GM12878 (cell line): ENCODE data around the gene REPIN1. TPM values are rescaled to one million over a fixed set of nuclear protein-coding genes. Genes with fewer than 3 reads are reported as not detected.

Experiments
- ATAC-seq: fragments of 200-7000 bp; cut with Tn5 transposase; 3 replicates; pipeline ENCODE4 v1.9.1; 2020; ENCODE audit warnings: mild to moderate bottlenecking, moderate library complexity
- BruUV-seq: library from RNA; stranded (reverse); fragments of 400-500 nt; replicated peaks from 2 replicates; lab custom pipeline; 2021; lab: Mats Ljungman, UMichigan
- CTCF ChIA-PET: fragments of 300-600 bp; sonication (Branson Sonifier 250); formaldehyde crosslinking; extraction: SDS; loops from one replicate; lab custom pipeline; 2021; ENCODE audit warnings: inconsistent platforms; lab: Yijun Ruan, JAX
- POLR2A ChIA-PET: fragments of 350-600 bp; formaldehyde crosslinking; extraction: SDS; loops from one replicate; lab custom pipeline; 2021; ENCODE audit warnings: inconsistent platforms; lab: Charles Lee
- RAD21 ChIA-PET: fragments of 300-600 bp; sonication (Branson Sonifier 250); formaldehyde crosslinking; loops from one replicate; lab custom pipeline; 2023; ENCODE audit warnings: antibody characterized with exemption; ENCODE audit not compliant: unreplicated experiment; lab: Charles Lee
- SMC1A ChIA-PET: fragments of 300-600 bp; sonication (Branson Sonifier 250); formaldehyde crosslinking; loops from one replicate; lab custom pipeline; 2023; ENCODE audit not compliant: unreplicated experiment, uncharacterized antibody; lab: Charles Lee
- DNase-seq: peaks from one replicate; pipeline ENCODE4 v3.0.0-alpha.2; 2011; ENCODE audit warnings: low read depth, low spot score
- FAIRE-seq: peaks from 3 replicates; lab custom pipeline; 2011; peaks lifted over from hg19 to GRCh38; lab: Jason Lieb, UNC
- H2AFZ ChIP-seq: 2 replicates; pipeline ENCODE4 v1.6.0; 2011; ENCODE audit warnings: low read depth, low read length, control low read depth; ENCODE audit not compliant: control insufficient read depth
- H3K27ac ChIP-seq: 2 replicates; pipeline ENCODE4 v1.5.1; 2011; ENCODE audit warnings: control low read depth; ENCODE audit not compliant: control insufficient read depth, insufficient read depth
- H3K27me3 ChIP-seq, 2 experiments: replicated peaks in 1 of 2; 2 replicates each; pipeline versions ENCODE4 v1.6.0 to v1.6.1; 2011; ENCODE audit warnings: low read length in 1 of 2; ENCODE audit not compliant: control insufficient read depth in 2 of 2, insufficient read depth in 2 of 2
- H3K36me3 ChIP-seq, 2 experiments: 2 replicates each; pipeline ENCODE4 v1.5.1; 2011; ENCODE audit warnings: low read length in 1 of 2; ENCODE audit not compliant: control insufficient read depth in 2 of 2, insufficient read depth in 2 of 2
- H3K4me1 ChIP-seq: 2 replicates; pipeline ENCODE4 v1.6.1; 2011; ENCODE audit warnings: mild to moderate bottlenecking, low read length, moderate library complexity, mixed read lengths; ENCODE audit not compliant: control insufficient read depth, insufficient read depth
- H3K4me2 ChIP-seq: 2 replicates; pipeline ENCODE4 v1.6.0; 2011; ENCODE audit warnings: control low read depth; ENCODE audit not compliant: control insufficient read depth, insufficient read depth
- H3K4me3 ChIP-seq: fragments of 200-600 bp; sonication (generic); 2 replicates; pipeline ENCODE4 v1.5.1; 2016
- H3K79me2 ChIP-seq: 2 replicates; pipeline ENCODE4 v1.6.0; 2011; ENCODE audit warnings: low read length; ENCODE audit not compliant: control insufficient read depth, insufficient read depth
- H3K9ac ChIP-seq: 2 replicates; pipeline ENCODE4 v1.8.0; 2011; ENCODE audit warnings: low read length, control low read depth, mixed read lengths; ENCODE audit not compliant: control insufficient read depth, insufficient read depth
- H3K9me3 ChIP-seq: replicated peaks from 3 replicates; pipeline ENCODE4 v1.5.1; 2011; ENCODE audit warnings: mild to moderate bottlenecking, low read length; ENCODE audit not compliant: control insufficient read depth, insufficient read depth
- H4K20me1 ChIP-seq: 2 replicates; pipeline ENCODE4 v1.6.0; 2011; ENCODE audit not compliant: control insufficient read depth, insufficient read depth
- ELK1 ChIP-seq: IDR thresholded peaks from 2 replicates; pipeline ENCODE4 v1.6.1; 2012; ENCODE audit warnings: low read depth, low read length, improper control_type of control experiment
- ESRRA ChIP-seq: IDR thresholded peaks from 2 replicates; pipeline ENCODE4 v1.6.1; 2012; ENCODE audit warnings: mild to moderate bottlenecking, low read length, improper control_type of control experiment
- NR2F1 ChIP-seq: fragments of 450-650 bp; conservative IDR thresholded peaks from 2 replicates; pipeline ENCODE4 v1.6.1; 2017; ENCODE audit warnings: mild to moderate bottlenecking
- NRF1 ChIP-seq: conservative IDR thresholded peaks from 2 replicates; pipeline ENCODE4 v1.6.1; 2011; ENCODE audit warnings: mild to moderate bottlenecking, low read depth, low read length, improper control_type of control experiment
- PAX8 ChIP-seq: fragments of 450-650 bp; IDR thresholded peaks from 2 replicates; pipeline ENCODE4 v1.6.1; 2017; ENCODE audit warnings: mild to moderate bottlenecking, moderate library complexity
- SMAD1 ChIP-seq: fragments of 450-650 bp; IDR thresholded peaks from 2 replicates; pipeline ENCODE4 v1.6.1; 2018; ENCODE audit warnings: mild to moderate bottlenecking, low read depth; ENCODE audit not compliant: partially characterized antibody
- SMARCA5 ChIP-seq: fragments of 450-650 bp; IDR thresholded peaks from 2 replicates; pipeline ENCODE4 v1.6.1; 2017; ENCODE audit warnings: mild to moderate bottlenecking
- STAT3 ChIP-seq: IDR thresholded peaks from 2 replicates; pipeline ENCODE4 v1.6.1; 2011; ENCODE audit warnings: low read depth, low read length, improper control_type of control experiment
- TCF3 ChIP-seq: IDR thresholded peaks from 2 replicates; pipeline ENCODE4 v1.6.1; 2012; ENCODE audit warnings: low read depth, mild to moderate bottlenecking, low read length, borderline replicate concordance; ENCODE audit not compliant: insufficient read depth
- USF1 ChIP-seq: IDR thresholded peaks from 2 replicates; pipeline ENCODE4 v1.6.1; 2011; ENCODE audit warnings: borderline replicate concordance, low read depth, mild to moderate bottlenecking, moderate library complexity, mixed read lengths, low read length; ENCODE audit not compliant: insufficient read depth; ENCODE audit errors: extremely low read length
- YY1 ChIP-seq: IDR thresholded peaks from 2 replicates; pipeline ENCODE4 v1.6.1; 2011; ENCODE audit warnings: low read depth, mild to moderate bottlenecking, low read length
- WGBS: methylation state at CpG from one replicate; pipeline ENCODE4 v1.1.6; 2016; ENCODE audit warnings: low lambda C conversion rate; ENCODE audit not compliant: insufficient replicate concordance, insufficient coverage; ENCODE audit errors: missing lambda C conversion rate; 5-methylcytosine and 5-hydroxymethylcytosine counted together
- in situ Hi-C: fragments of 300-500 bp; cut with MboI; formaldehyde crosslinking; loops from 9 replicates; pipeline ENCODE4 v1.14.3; 2018; ENCODE audit warnings: mixed read lengths
- intact Hi-C: fragments of 100-400 bp; cut with micrococcal nuclease; formaldehyde crosslinking; loops from one replicate; pipeline ENCODE4 v1.14.2; 2022; ENCODE audit not compliant: unreplicated experiment
- polyA plus RNA-seq, 11 experiments: library from polyadenylated mRNA; depleted of rRNA in 4 of 11; unstranded in 6 of 11; stranded (reverse) in 5 of 11; fragments of >200 nt; fragmentation: Nextera tagmentation in 4 of 11; fragmentation: Illumina TruSeq in 1 of 11; extraction: Ambion mirVana in 4 of 11; extraction: Trizol in 1 of 11; gene quantifications; 1 replicate in 1 of 11; 2 replicates in 10 of 11; pipeline versions ENCODE4 v1.2.1 to v1.2.3, GENCODE V29; 2011 to 2016; ENCODE audit warnings: inconsistent platforms in 2 of 11, missing spikeins in 2 of 11, low read depth in 1 of 11
- total RNA-seq, 4 experiments: library from RNA; depleted of rRNA in 3 of 4; stranded (reverse); fragments of >200 nt in 3 of 4; fragmentation: Illumina TruSeq in 1 of 4; extraction: Trizol in 1 of 4; gene quantifications; 2 replicates each; pipeline versions ENCODE4 v1.2.1 to v1.2.3, GENCODE V29; 2013 to 2021
- TF ChIP-seq, protein P1 (sequence below): IDR thresholded peaks from 2 replicates; pipeline ENCODE4 v1.6.1; 2012; ENCODE audit warnings: mild to moderate bottlenecking, low read depth, low read length

REPIN1 gene
- total and polyA plus RNA-seq, 10 of the 15 experiments (the other 5 are each of a cell fraction or from before 2014, with no cell fraction given), result 5.1 to 172 (median 76.9) TPM

DNA sequence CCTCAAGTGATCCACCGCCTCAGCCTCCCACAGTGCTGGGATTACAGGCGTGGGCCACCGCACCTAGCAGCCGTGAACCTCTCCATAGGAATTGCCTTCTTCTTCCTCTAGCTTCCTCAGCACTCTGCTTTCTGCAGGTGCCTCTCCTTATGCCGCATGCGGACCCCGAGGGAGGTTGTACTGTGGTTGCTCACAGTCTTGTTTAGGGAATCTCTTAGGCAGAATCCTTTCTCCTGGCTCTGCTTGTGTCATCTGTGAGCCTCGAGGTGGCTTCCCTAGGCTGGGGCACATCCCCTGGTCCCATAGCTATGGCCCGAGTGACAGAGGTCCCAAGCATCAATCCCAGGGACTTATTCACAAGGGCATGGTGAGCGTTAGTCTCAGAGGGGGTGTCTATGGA, 48.6 kb downstream of the REPIN1 start:
- 87% methylated on average over 10 of the region's 10 CpGs for WGBS
- peaks cover 2% of the 10 kb centered on the region; the same call in 1 of the 2 replicates for H3K4me1 ChIP-seq
- FAIRE-seq, result no peak
- no peak overlapping the region for H3K27ac ChIP-seq
- no peak overlapping the region for H3K4me3 ChIP-seq
- ATAC-seq, result no peak
- intact Hi-C loops (no loop called here), in situ Hi-C loops (loop anchor here (25.0 kb wide), 1 partner anchor 355 kb away; no protein-coding TSS in a partner anchor)
- TF ChIP-seq ELK1 (no peak), PAX8 (no peak), ESRRA (no peak), USF1 (no peak), STAT3 (no peak), SMAD1 (no peak), NRF1 (no peak), TCF3 (no peak), SMARCA5 (no peak), YY1 (no peak), NR2F1 (no peak)
- TF ChIP-seq, protein P1, sequence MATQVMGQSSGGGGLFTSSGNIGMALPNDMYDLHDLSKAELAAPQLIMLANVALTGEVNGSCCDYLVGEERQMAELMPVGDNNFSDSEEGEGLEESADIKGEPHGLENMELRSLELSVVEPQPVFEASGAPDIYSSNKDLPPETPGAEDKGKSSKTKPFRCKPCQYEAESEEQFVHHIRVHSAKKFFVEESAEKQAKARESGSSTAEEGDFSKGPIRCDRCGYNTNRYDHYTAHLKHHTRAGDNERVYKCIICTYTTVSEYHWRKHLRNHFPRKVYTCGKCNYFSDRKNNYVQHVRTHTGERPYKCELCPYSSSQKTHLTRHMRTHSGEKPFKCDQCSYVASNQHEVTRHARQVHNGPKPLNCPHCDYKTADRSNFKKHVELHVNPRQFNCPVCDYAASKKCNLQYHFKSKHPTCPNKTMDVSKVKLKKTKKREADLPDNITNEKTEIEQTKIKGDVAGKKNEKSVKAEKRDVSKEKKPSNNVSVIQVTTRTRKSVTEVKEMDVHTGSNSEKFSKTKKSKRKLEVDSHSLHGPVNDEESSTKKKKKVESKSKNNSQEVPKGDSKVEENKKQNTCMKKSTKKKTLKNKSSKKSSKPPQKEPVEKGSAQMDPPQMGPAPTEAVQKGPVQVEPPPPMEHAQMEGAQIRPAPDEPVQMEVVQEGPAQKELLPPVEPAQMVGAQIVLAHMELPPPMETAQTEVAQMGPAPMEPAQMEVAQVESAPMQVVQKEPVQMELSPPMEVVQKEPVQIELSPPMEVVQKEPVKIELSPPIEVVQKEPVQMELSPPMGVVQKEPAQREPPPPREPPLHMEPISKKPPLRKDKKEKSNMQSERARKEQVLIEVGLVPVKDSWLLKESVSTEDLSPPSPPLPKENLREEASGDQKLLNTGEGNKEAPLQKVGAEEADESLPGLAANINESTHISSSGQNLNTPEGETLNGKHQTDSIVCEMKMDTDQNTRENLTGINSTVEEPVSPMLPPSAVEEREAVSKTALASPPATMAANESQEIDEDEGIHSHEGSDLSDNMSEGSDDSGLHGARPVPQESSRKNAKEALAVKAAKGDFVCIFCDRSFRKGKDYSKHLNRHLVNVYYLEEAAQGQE, result no peak
- SMC1A ChIA-PET, result interaction anchor here (0.8 to 3.6 kb wide), 6 partner anchors 8 to 60 kb away, joined by 3 to 41 read pairs (median 4); no protein-coding TSS in a partner anchor
- CTCF ChIA-PET, result interaction anchor here (0.7 to 3.5 kb wide), 11 partner anchors 8 to 93 kb away, joined by 3 to 49 read pairs (median 5); a partner anchor contains a TSS
- no peaks in the 10 kb centered on the region for H3K27me3 ChIP-seq
- H3K79me2 ChIP-seq, result no peaks in the 10 kb centered on the region
- H3K4me2 ChIP-seq, result no peak overlapping the region
- no peaks in the 10 kb centered on the region for H3K9me3 ChIP-seq
- no peaks in the 10 kb centered on the region for H4K20me1 ChIP-seq
- DNase-seq, result no peak
- RAD21 ChIA-PET, result interaction anchor here (0.8 to 4.7 kb wide), 6 partner anchors 11 to 60 kb away, joined by 3 to 26 read pairs (median 4); no protein-coding TSS in a partner anchor
- no TSS peak for BruUV-seq
- H3K36me3 ChIP-seq, result no peaks in the 10 kb centered on the region
- H2AFZ ChIP-seq, result no peak overlapping the region
- POLR2A ChIA-PET, result interaction anchor here (1.2 kb wide), 1 partner anchor 62 kb away, joined by 3 read pairs; no protein-coding TSS in a partner anchor
- H3K9ac ChIP-seq, result no peak overlapping the region
